ENCODE data around the gene LRP8. TPM values are rescaled to one million over a fixed set of nuclear protein-coding genes. Genes with fewer than 3 reads are reported as not detected.

LRP8 gene
- total RNA-seq, 1 donor from 2014 or later, result 8.4 TPM

- peak overlapping the region; percentile 83 for H3K4me3 ChIP-seq (ENCODE audit: low read depth, low read length)
- peaks cover 6% of the 10 kb centered on the region for H3K36me3 ChIP-seq (ENCODE audit: control insufficient read depth, insufficient read depth, low read length)
- TF ChIP-seq, protein P1, sequence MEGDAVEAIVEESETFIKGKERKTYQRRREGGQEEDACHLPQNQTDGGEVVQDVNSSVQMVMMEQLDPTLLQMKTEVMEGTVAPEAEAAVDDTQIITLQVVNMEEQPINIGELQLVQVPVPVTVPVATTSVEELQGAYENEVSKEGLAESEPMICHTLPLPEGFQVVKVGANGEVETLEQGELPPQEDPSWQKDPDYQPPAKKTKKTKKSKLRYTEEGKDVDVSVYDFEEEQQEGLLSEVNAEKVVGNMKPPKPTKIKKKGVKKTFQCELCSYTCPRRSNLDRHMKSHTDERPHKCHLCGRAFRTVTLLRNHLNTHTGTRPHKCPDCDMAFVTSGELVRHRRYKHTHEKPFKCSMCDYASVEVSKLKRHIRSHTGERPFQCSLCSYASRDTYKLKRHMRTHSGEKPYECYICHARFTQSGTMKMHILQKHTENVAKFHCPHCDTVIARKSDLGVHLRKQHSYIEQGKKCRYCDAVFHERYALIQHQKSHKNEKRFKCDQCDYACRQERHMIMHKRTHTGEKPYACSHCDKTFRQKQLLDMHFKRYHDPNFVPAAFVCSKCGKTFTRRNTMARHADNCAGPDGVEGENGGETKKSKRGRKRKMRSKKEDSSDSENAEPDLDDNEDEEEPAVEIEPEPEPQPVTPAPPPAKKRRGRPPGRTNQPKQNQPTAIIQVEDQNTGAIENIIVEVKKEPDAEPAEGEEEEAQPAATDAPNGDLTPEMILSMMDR (IDR thresholded peaks at IDR 0.05; ENCODE audit: insufficient read depth, low read length, severe bottlenecking), result no peak
- DNase-seq (ENCODE audit: low read depth) (no peak), FAIRE-seq (no peak)
- H3K27me3 ChIP-seq (ENCODE audit: control insufficient read depth, insufficient read depth, low read length), result no peaks in the 10 kb centered on the region
These were observed 108.2 kb downstream of the LRP8 start for GRCh38 chr1:53219711-53220110.

DNA sequence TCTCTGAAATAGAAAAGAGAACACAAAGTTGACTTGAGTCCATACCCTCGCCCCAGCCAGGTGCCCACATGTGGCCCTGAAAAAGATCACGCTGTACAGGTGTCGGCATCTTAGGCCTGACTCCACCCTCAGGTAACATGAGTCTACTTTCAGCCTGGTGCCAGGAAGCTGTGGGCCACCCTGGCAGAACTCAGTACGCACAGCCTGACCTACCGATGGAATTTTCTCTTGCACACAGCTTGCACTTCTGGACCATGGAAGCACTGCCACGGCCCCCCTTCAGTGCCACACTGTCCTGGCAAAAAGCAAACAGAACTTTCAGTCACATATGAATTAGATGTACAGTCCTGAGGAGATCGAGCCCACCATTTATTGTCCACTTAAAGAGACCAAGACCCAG, 109.7 kb downstream of the LRP8 start:
- Histone ChIP-seq H3K27me3 (ENCODE audit: control insufficient read depth, insufficient read depth, low read length) (no peaks in the 10 kb centered on the region), H3K36me3 (ENCODE audit: control insufficient read depth, insufficient read depth, low read length) (peaks cover 8% of the 10 kb centered on the region), H3K4me3 (ENCODE audit: low read depth, low read length) (no peak overlapping the region)
- no peak for FAIRE-seq
- DNase-seq (ENCODE audit: low read depth), result no peak
- TF ChIP-seq, protein P1 (IDR thresholded peaks at IDR 0.05; ENCODE audit: insufficient read depth, low read length, severe bottlenecking), result no peak

DNA sequence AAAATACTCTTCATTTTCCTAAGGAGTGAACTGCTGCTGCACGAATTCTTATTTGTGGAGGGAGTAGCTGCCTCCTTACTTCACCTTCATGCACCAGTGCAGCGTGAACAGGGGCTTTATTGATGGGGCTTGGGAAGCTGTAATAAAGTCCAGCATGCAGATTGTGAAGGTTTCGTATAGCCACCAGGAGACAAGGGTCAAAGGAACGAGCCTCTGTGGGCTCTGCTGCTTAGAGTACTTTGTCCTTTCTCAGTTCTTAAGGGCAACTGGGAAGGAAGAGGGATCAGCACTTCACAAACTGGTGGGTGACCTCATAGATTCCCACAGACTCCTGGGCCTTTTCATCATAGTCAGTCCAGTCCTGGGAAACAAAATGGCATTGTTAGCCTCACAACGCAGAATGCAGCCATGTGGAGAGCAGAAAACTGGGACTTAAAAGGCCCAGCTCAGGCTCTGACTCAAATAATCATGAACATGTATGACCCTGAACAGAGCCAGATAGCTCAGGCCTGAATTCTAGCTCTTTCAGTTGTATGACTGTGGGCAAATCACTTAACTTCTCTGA, 113.4 kb downstream of the LRP8 start:
- FAIRE-seq, result no peak
- TF ChIP-seq, protein P1 (IDR thresholded peaks at IDR 0.05; ENCODE audit: insufficient read depth, low read length, severe bottlenecking), result no peak
- peaks cover 20% of the 10 kb centered on the region for H3K36me3 ChIP-seq (ENCODE audit: control insufficient read depth, insufficient read depth, low read length)
- H3K4me3 ChIP-seq (ENCODE audit: low read depth, low read length), result no peak overlapping the region
- H3K27me3 ChIP-seq (ENCODE audit: control insufficient read depth, insufficient read depth, low read length), result no peaks in the 10 kb centered on the region
- no peak for DNase-seq (ENCODE audit: low read depth)

GRCh38 chr1:53210954-53211353, 116.9 kb downstream of the LRP8 start:
- DNase-seq (ENCODE audit: low read depth) (no peak), FAIRE-seq (no peak)
- TF ChIP-seq, protein P1 (IDR thresholded peaks at IDR 0.05; ENCODE audit: insufficient read depth, low read length, severe bottlenecking), result no peak
- peaks cover 16% of the 10 kb centered on the region for H3K36me3 ChIP-seq (ENCODE audit: control insufficient read depth, insufficient read depth, low read length)
- no peak overlapping the region for H3K4me3 ChIP-seq (ENCODE audit: low read depth, low read length)
- no peaks in the 10 kb centered on the region for H3K27me3 ChIP-seq (ENCODE audit: control insufficient read depth, insufficient read depth, low read length)

GRCh38 chr1:53210352-53210751, 117.5 kb downstream of the LRP8 start:
- no peak for FAIRE-seq

More at GRCh38 chr1:53210352-53210751, 117.5 kb downstream of the LRP8 start:
- no peaks in the 10 kb centered on the region for H3K27me3 ChIP-seq (ENCODE audit: control insufficient read depth, insufficient read depth, low read length)
- TF ChIP-seq, protein P1 (IDR thresholded peaks at IDR 0.05; ENCODE audit: insufficient read depth, low read length, severe bottlenecking), result no peak
- H3K4me3 ChIP-seq (ENCODE audit: low read depth, low read length), result no peak overlapping the region
- DNase-seq (ENCODE audit: low read depth), result no peak
- H3K36me3 ChIP-seq (ENCODE audit: control insufficient read depth, insufficient read depth, low read length), result peaks cover 16% of the 10 kb centered on the region

Measured in bronchial epithelial cell (primary cell).